GM21423 (cell line): ENCODE data around the gene ABCF1.

Experiments
- ATAC-seq: cut with Tn5 transposase; IDR thresholded peaks from one replicate; pipeline ENCODE4 v1.9.1; 2021; ENCODE audit warnings: mild to moderate bottlenecking, moderate library complexity; ENCODE audit not compliant: unreplicated experiment

ABCF1 gene

DNA sequence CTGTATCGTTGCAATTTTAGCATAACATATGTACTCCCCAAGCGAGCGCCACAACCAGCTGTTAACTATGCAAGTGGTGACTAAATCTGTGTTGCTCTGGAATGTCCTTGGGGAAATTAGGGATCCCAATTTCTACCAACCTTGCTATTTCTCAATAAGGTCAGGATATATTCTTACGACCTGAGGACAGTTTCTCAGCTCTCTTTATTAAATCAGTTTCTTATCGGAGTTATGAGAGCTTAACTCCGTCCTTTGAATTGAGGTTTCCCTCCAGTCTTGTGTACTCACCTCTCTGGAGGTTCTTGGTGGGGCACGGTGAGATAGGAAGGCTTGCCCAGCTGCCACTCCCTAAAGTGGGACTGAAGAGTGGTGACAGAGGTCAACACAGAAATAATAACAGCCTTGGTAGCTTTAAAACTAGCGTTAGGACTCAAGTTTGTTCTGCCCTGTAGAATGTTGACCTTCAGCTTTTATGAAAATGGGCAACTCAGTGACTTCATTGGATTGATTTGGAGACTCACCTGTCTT, 47.1 kb downstream of the ABCF1 start:
- no peak for ATAC-seq

DNA sequence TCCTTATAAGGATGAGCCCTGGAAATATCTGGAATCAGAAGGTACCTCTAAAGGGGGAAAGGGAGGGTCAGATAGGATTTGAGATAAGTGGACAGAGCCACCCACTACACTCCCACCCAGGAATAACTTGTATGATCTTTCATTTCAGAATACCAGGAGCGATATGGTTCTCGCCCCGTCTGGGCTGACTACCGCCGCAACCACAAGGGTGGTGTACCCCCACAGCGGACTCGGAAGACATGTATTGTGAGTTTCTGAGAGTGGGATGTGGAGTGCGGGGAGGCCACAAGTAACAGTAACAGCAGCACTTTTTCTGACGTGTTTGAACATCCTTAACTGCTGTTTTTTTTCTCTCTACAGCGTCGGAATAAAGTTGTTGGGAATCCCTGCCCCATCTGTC, 48.3 kb downstream of the ABCF1 start:
- ATAC-seq, result no peak

DNA sequence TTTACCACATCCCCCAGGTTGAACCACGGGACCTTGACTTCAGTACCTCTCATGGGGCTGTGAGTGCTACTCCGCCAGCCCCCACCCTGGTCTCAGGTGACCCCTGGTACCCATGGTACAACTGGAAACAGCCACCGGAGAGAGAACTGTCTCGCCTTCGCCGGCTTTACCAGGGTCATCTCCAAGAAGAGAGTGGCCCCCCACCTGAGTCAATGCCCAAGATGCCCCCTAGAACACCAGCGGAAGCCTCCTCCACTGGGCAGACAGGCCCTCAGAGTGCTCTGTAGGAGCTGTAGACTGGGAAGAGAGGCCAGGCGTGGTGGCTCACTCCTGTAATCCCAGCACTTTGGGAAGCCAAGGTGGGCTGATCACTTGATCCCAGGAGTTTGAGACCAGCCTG, 54.3 kb downstream of the ABCF1 start:
- no peak for ATAC-seq

DNA sequence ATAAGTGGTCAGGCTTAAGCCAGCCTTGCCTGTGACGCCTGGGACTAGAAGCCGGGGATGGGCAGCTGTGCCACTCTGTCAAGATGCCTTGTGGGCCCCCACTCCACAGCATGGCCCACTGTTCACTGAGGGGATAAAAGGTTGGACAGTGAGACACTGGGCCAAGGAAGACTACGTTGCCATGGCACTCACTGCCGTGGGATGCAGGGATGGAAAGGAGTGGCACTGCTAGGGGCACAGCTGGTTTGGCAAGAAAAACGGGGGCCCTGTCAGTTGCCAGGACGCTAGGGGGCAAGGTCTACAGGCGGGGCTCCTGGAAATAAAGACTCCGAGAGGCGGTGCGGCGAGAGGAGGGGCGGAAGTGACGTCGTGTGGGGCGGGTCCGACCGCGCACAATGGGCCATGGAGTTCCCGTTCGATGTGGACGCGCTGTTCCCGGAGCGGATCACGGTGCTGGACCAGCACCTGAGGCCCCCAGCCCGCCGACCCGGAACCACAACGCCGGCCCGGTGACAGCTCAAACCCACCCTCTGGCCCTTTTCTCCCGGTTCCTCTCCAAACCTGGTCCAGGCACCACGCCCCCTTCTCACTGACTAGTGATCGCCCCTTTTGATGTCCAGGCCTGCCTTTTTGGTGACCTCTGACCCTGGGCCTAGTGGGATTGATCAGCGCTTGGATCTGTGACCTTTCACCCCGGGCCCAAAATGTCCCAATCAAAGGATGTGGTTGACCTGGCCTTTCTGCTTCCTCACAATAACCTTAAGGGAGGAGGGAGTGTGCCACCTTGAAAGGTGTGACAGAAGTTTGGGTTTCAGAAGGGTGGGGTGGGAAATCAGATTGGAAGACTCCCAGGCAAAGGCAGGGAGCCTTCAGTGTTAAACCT, 55.5 kb downstream of the ABCF1 start, which contains the start of gene ATAT1:
ATAT1 (plus strand) TSS at position 391 of the 883 bp plus-strand sequence.
- peak; percentile 79 for ATAC-seq

DNA sequence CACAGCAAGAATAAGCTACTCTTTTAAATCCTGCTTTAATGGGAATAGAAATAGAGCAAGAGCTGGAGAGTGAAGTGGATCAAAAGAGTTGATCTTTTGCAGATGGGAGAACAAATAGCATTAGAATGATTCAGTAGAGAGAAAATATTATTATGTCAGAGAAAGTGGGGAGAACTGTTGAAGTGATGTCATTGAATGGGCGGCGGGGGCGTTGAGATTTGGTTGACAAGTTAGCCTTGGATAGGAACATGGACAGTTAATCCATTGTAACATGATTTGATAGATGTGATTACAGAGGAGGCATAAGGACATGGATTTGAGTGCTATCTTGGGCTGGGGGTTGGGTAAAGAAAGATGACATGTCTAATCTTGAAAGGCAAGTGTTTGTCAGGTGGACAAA, 64.6 kb downstream of the ABCF1 start:
- ATAC-seq, result no peak

DNA sequence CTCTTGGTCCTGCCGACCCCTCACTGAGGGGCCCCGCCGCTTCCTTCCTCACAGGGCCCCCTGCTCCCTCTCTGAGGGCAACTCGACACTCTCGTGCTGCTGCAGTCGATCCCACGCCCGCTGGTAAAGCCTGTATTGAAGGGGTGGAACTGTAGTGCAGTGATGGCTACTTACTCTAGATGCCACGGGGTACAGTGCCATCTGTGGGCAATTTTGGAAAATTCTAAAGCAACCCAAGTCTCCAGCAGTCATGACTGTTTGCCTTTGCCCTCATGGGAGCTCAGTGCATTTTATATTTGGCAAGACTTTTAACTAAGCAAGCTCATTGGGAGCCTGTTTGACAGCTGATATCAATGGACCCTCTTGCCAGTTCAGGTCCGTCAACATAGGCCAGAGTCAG, 69.2 kb downstream of the ABCF1 start:
- no peak for ATAC-seq

DNA sequence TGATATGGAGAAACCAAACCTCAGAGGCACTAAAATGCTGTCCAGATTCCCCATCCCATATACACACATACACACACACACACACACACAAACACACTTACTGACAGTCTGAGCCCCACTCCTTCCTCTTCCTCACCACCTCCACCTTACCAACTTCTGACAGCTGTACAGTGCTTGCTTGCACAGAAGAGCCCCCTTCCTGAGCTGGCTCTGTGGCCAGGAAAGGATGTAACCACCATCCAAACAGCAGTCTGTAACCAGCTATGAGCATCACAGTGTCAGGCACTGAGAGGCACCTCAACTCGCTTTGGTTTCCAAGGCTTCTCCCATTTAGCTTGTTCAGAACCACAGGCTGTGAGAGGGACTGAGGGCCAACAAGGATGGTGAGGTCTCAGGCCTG, 69.8 kb downstream of the ABCF1 start:
- no peak for ATAC-seq
